GM18858 (cell line): Measurements from ENCODE around the gene PACRG.

Experiments used
- ATAC-seq: cut with Tn5 transposase; IDR thresholded peaks from one replicate; pipeline ENCODE4 v1.9.1; 2021; ENCODE audit not compliant: unreplicated experiment

PACRG gene

GRCh38 chr6:163260911-163261310 lies 533.1 kb downstream of the PACRG start:
- ATAC-seq = no peak

DNA sequence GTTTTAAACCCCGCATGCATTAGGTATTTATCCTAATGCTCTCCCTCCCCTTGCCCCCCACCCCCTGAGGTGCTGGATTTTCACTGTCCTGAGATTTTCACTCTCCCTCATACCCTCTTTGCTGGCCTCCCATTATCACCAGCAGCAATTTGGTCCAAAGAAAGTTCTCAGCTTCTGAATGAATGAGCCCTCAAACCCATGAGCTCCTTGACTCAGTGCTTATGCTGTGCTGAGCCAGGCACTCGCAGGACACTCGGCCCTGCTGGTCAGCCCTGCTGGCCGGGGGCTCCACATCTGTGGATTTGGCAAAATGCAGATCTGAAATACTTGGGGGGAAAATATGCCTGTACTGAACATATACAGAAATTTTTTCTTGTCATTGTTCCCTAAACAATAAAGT lies 533.6 kb downstream of the PACRG start:
- ATAC-seq = no peak

- no peak for ATAC-seq
These were observed 534.3 kb downstream of the PACRG start for GRCh38 chr6:163262080-163262479.

DNA sequence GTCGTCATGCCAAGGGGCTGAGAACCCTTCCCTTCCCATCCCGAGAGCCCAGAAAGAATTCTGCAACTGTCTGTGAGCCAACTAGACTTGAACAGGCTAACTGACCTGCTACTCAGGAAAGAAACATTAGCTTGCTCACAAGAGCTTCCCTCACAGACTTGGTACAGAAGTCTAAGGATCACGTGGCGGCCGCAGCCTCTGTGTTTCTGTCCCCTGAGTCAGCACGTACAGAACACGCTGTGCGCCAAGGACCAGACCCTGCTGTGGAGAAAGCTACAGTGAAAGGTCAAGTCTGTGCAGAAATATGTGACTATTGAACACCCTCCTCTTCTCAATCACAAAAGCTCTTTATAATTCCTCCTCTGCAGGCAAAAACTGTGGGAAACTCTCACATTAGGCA lies 535.4 kb downstream of the PACRG start:
- no peak for ATAC-seq

- ATAC-seq = no peak
These were observed 536.4 kb downstream of the PACRG start for GRCh38 chr6:163263998-163264661.

GRCh38 chr6:163264662-163265035 lies 536.9 kb downstream of the PACRG start:
- no peak for ATAC-seq

- ATAC-seq = no peak
These were observed 553.9 kb downstream of the PACRG start for GRCh38 chr6:163281634-163282033.

GRCh38 chr6:163282672-163283071 lies 554.9 kb downstream of the PACRG start:
- ATAC-seq = no peak

GRCh38 chr6:163284151-163284550 lies 556.4 kb downstream of the PACRG start:
- ATAC-seq = no peak

DNA sequence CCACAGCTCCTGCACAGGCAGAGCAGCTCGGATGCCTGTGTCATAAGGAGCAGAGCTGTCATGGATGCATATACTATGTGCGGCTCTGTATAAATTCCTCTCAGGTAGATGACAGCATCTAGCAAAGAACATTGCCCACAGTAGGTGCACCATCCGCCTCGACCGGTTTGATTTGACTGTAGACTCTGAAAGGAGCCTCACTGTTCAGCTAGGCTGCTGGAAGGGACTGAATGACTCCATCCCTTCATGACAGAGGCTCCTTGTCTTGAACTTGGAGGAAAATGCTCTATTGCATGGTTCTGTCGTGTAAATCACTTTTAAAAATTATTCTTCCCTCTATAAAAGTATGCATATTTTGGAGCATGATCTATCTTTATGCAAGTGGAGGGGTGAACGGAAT lies 557.9 kb downstream of the PACRG start:
- ATAC-seq = no peak

DNA sequence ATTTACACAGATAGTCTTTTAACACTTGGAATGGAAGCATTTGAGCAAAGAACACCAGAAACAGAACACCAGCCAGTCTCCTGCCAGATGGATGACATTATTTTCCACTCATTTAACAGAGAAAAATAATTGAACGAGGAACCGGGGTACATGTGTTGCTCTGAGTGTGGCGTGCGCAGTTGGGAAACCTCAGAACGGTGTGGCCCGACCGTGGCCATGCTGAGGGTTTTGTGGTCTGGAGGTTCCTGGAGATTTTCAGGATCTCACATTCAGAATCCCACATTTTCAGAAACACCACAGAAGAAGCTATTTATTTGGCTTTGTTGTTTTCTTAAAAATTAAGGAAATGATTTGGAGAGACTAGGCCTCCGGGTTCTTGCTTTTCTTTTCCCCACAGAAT lies 559.9 kb downstream of the PACRG start:
- ATAC-seq = no peak

- no peak for ATAC-seq
These were observed 560.3 kb downstream of the PACRG start for GRCh38 chr6:163288066-163288465.

- no peak for ATAC-seq
These were observed 561.1 kb downstream of the PACRG start for GRCh38 chr6:163288915-163289314.

GRCh38 chr6:163289447-163289846 lies 561.7 kb downstream of the PACRG start:
- no peak for ATAC-seq

DNA sequence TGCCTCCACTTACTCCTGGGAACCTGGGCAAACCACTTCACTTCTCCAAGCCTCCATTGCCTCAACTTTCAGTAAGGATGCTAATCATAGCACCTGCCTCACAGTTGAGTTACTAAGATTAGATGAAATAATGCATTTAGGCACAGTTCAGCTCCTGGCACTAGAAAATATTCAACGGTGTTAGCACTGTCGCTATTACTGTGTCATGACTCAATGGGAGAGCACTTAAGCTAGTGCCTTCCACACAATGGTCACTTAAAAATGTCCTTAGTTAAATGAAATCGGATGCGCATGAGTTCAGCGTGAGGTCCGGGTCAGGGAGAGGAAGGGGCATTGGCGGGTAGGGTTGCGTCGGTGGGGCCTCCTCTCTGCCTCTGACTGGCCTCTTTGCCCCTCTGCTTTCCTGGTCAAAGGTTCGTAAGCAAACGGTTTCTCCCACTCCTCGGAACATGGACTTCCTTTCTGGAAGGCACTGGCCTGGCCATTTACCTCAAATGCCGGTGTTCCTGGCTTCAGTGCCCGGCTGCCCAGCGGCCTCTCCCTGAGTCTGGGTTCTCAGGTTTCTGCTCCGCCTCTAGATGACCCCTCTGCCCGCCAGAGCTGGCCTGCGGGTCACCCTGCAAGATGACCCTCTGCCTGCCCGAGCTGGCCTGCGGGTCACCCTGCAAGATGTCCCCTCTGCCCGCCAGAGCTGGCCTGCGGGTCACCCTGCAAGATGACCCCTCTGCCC lies 562.9 kb downstream of the PACRG start:
- no peak for ATAC-seq

DNA sequence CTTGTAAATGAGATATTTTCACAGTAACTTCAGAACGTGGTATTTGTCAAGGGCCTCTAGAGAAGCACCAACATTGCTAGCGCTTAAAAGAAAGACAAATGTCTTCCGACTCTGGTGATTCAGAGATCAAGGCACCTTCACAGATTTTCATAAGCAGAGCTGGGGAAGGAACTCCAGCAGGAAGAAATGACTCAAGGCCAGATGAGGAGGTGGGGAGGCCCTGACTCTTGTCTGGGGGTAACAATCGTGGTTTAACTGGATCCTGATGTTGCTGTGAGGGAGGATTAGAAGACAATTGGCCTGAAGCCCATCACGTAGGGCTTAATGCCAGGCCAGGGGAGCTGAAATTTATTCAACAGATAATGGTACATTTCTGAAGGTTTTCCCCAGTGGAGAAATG lies 563.8 kb downstream of the PACRG start:
- no peak for ATAC-seq

- no peak for ATAC-seq
These were observed 565.5 kb downstream of the PACRG start for GRCh38 chr6:163293286-163293685.

DNA sequence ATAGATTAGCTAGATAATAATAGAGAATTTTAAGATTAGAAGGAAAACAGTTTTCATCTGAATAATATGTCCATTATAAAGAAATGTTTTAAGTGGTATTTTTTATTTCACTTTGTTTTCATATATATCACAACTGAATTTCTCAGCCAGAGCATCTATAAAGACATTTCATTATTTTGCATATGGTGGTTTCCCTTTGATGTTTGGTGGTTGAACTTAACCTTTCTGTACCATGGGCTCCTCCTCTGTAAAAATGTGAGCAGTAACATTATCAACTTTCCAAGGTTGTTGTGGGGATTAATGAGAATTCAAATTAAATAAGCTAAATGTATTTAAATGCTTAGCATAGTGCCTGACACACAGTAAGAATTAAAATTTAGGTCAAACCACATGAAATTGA lies 567.0 kb downstream of the PACRG start:
- no peak for ATAC-seq

GRCh38 chr6:163296835-163297519 lies 569.2 kb downstream of the PACRG start:
- no peak for ATAC-seq

DNA sequence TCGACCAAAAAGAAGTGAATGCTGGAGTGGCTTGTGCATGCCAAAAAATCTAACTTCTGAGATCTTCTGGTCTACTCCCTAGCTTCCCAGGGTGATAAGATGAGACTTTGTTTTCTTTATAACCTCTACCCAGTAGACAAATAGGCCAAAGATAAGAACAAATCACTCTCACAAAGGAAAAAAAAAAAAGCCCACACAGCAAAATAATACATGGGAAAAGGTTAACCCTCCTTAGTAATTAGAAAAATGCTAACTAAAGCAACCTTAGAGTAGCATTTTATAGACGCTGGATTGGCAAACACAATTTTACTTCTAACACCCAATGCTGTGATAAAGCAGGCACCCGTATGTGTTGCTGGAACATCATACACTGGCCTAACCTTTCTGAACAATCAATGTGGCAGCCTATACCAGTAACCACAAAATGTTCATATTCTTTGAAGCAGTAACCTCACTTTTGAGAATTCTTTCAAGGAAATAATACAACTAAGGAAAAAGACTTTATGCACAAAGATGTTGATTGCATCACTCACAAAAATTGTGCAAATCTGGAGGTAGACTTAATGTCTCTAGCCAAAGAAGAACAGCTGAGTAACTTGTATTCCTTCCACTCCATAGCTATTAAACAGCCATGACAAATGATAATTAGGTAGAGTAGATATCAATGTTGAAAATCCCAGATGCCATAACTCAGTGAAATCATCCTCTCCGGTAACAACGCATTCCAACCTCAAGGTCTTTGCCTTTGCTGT lies 570.5 kb downstream of the PACRG start:
- no peak for ATAC-seq

DNA sequence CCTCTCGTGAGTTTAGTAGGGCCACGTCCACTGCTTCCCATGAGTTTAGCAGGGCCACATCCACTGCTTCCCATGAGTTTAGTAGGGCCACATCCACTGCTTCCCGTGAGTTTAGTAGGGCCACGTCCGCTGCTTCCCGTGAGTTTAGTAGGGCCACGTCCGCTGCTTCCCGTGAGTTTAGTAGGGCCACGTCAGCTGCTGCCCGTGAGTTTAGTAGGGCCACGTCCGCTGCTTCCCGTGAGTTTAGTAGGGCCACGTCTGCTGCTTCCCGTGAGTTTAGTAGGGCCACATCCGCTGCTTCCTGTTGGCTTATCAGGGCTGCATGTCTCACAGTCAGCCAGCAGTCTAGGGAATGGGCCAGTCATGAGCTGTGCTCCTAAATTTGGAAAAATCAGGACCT lies 573.1 kb downstream of the PACRG start:
- ATAC-seq = no peak
